GM12873 (cell line): ENCODE results near the gene SMG6.
A peak's percentile ranks its signal among the peaks of the same experiment; 100 is the strongest.

Experiments used
- CTCF ChIP-seq: IDR thresholded peaks from 2 replicates; pipeline ENCODE4 v1.5.1; 2012; ENCODE audit warnings: low read depth, mild to moderate bottlenecking, moderate library complexity, low read length, control low read depth; ENCODE audit not compliant: insufficient read depth; ENCODE audit errors: missing control alignments

SMG6 gene

GRCh38 chr17:2042390-2042847 lies 261.2 kb downstream of the SMG6 start:
- TF ChIP-seq CTCF: peak; percentile 42

GRCh38 chr17:2041561-2042389 lies 261.8 kb downstream of the SMG6 start, which contains the start of gene OVCA2:
Gene OVCA2 (plus strand): TSS chr17:2042022. CDS start chr17:2042048, 26 bp downstream.
- peak; percentile 55 for TF ChIP-seq CTCF

GRCh38 chr17:2040942-2041560 lies 262.5 kb downstream of the SMG6 start:
- no peak for TF ChIP-seq CTCF

GRCh38 chr17:2040219-2040827 lies 263.3 kb downstream of the SMG6 start:
- TF ChIP-seq CTCF: no peak

GRCh38 chr17:2037155-2037554 lies 266.4 kb downstream of the SMG6 start:
- no peak for TF ChIP-seq CTCF

GRCh38 chr17:2035541-2036488 lies 267.8 kb downstream of the SMG6 start:
- TF ChIP-seq CTCF: no peak
